HAP-1 (cell line): ENCODE data around the gene TMC8.

ENCODE experiments used
- DNase-seq, 2 experiments: peaks; one replicate each; pipeline ENCODE4 v3.0.0-alpha.2; 2016 to 2020; ENCODE audit warnings: low spot score in 2 of 2
- H3K27me3 ChIP-seq: fragments of 250-450 bp; sonication (Bioruptor Pico); 2 replicates; pipeline ENCODE4 v1.5.1; 2020; ENCODE audit warnings: low read depth, mild to moderate bottlenecking, moderate library complexity
- H3K36me3 ChIP-seq: fragments of 250-450 bp; sonication (Bioruptor Pico); replicated peaks from 2 replicates; pipeline ENCODE4 v1.5.1; 2020; ENCODE audit warnings: mild to moderate bottlenecking
- H3K4me1 ChIP-seq: fragments of 250-450 bp; sonication (Bioruptor Pico); 2 replicates; pipeline ENCODE4 v1.5.1; 2020; ENCODE audit warnings: mild to moderate bottlenecking
- H3K4me3 ChIP-seq: fragments of 250-450 bp; sonication (Bioruptor Pico); 2 replicates; pipeline ENCODE4 v1.5.1; 2020; ENCODE audit warnings: mild to moderate bottlenecking, moderate library complexity
- H3K9me3 ChIP-seq: fragments of 250-450 bp; sonication (Bioruptor Pico); 2 replicates; pipeline ENCODE4 v1.5.1; 2020; ENCODE audit warnings: mild to moderate bottlenecking, moderate library complexity
- in situ Hi-C: fragments of 300-500 bp; cut with MboI; formaldehyde crosslinking; loops from 3 replicates; pipeline ENCODE4 v1.14.3; 2020; ENCODE audit warnings: low sequenced_read_pairs, inconsistent platforms, mixed read lengths

Gene TMC8

DNA sequence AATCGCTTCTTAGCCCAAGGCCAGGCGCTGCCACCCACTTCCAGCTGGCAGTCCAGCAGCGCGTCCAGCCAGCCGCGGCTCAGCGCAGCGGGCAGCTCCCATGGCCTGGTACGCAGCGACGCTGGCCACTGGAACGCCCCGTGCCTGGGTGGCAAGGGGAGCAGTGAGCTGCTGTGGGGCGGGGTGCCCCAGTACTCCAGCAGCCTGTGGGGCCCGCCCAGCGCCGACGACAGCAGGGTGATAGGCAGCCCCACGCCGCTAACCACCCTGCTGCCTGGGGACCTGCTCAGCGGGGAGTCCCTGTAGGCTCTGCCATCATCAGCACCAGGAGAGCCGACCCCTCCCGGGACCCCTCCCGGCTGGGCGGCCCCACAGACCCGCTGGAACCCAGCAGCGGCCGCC, 26.0 kb upstream of the TMC8 start:
- DNase-seq: no peak
- in situ Hi-C loops: loop anchor here (25.0 kb wide), 1 partner anchor 608 kb away; no protein-coding TSS in a partner anchor
- Histone ChIP-seq H3K4me1 (peaks cover 5% of the 10 kb centered on the region; the same call in 1 of the 2 replicates), H3K36me3 (peaks cover 7% of the 10 kb centered on the region), H3K4me3 (no peak overlapping the region), H3K27me3 (no peaks in the 10 kb centered on the region), H3K9me3 (peaks cover 2% of the 10 kb centered on the region)

GRCh38 chr17:78105101-78105500, 25.5 kb upstream of the TMC8 start:
- Histone ChIP-seq H3K4me1 (peaks cover 5% of the 10 kb centered on the region; the same call in 1 of the 2 replicates), H3K4me3 (no peak overlapping the region), H3K9me3 (no peaks in the 10 kb centered on the region; the same call in 1 of the 2 replicates), H3K36me3 (peaks cover 5% of the 10 kb centered on the region), H3K27me3 (no peaks in the 10 kb centered on the region)
- in situ Hi-C loops: loop anchor here (25.0 kb wide), 1 partner anchor 607 kb away; no protein-coding TSS in a partner anchor
- DNase-seq: no peak

DNA sequence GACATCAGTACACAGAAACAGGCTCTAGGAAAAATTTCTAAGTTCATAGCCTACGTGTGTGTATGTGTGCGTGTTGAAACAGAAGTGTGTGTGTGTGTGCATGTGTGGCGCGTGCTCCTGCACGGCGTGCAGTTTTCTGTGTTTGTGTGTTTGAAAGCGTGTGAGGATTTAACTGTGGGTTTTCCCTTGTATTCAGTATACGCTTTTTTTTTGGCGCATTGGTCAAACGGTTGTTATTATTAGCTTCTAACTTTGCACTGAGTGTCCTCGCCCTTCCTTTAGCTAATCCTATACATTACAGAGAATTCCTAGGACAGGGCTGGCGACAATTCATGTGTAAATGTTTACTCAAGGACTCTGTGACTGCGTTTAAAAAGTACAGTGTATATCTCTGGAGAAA, 25.0 kb upstream of the TMC8 start:
- Histone ChIP-seq H3K4me1 (peaks cover 5% of the 10 kb centered on the region; the same call in 1 of the 2 replicates), H3K36me3 (peaks cover 5% of the 10 kb centered on the region), H3K4me3 (no peak overlapping the region), H3K9me3 (no peaks in the 10 kb centered on the region), H3K27me3 (no peaks in the 10 kb centered on the region)
- peak; percentile 40 to 71 for DNase-seq
- in situ Hi-C loops: loop anchor here (25.0 kb wide), 1 partner anchor 607 kb away; no protein-coding TSS in a partner anchor

DNA sequence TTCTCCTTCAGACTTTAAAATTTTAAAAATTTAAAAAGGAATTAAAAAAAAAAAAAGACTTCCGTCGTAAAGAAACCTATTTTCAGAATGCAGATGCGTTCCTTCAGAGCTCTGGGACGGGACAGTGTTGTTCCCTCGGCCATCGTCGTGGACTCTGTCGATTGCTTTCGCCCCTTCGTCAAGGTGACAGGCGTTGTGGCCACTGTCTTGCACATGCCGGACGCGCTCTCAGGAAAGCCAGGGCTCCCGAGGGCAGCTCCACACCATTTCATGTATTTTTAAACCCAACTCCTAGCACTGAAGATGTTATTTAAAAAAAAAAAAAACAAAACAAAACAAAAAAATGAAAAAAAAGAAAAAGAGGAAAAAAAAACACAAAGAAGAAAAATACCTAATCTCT, 24.4 kb upstream of the TMC8 start:
- no peaks in the 10 kb centered on the region for H3K27me3 ChIP-seq
- H3K9me3 ChIP-seq: no peaks in the 10 kb centered on the region
- H3K4me1 ChIP-seq: peaks cover 5% of the 10 kb centered on the region; the same call in 1 of the 2 replicates
- H3K36me3 ChIP-seq: peaks cover 5% of the 10 kb centered on the region
- no peak for DNase-seq
- in situ Hi-C loops: loop anchor here (25.0 kb wide), 1 partner anchor 606 kb away; no protein-coding TSS in a partner anchor
- H3K4me3 ChIP-seq: no peak overlapping the region

- H3K36me3 ChIP-seq: peaks cover 5% of the 10 kb centered on the region; the same call in 1 of the 2 replicates
- in situ Hi-C loops: loop anchor here (25.0 kb wide), 1 partner anchor 605 kb away; no protein-coding TSS in a partner anchor
Measured at GRCh38 chr17:78107457-78107856, 23.1 kb upstream of the TMC8 start.

DNA sequence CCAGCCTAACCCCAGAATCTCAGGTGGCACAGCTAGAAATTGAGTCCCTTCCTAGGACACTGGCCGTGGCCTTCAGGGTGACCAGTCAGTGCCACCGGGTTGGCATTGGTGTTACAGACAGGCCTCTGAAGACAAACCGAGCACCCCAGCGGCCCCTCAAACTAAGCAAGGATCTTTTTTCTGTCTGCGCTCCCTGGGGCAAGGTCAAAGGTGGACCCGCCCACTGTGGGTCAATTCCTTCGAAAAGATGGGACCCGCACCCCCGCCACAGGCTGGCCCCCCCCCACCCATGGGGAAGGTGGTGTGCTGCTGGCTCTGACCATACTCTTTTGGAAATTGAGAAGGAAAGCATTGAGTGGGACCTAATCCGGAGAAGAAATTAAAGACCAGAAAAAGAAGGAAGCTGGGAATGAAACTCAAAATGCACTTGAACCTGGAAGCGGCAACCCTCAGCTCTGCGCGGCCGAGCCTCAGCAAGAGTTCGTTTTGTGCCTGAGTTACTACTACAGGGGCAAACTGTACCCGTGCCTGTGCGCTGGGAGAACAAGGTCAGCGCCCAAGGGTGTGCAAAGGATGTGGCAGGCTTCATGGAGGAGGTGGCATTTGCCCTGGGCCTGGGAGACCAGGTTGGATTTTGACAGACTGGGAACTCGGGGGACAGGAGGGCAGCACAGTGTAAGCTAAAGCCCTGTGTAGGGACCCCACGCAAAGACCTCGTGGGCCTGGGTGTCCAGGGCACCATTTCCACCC, 22.4 kb upstream of the TMC8 start:
- Histone ChIP-seq H3K4me3 (no peak overlapping the region), H3K9me3 (no peaks in the 10 kb centered on the region), H3K4me1 (peaks cover 8% of the 10 kb centered on the region), H3K27me3 (no peaks in the 10 kb centered on the region), H3K36me3 (peaks cover 5% of the 10 kb centered on the region; the same call in 1 of the 2 replicates)
- in situ Hi-C loops: loop anchor here (25.0 kb wide), 1 partner anchor 604 kb away; no protein-coding TSS in a partner anchor
- no peak for DNase-seq

More at GRCh38 chr17:78107457-78107856, 23.1 kb upstream of the TMC8 start:
- Histone ChIP-seq H3K9me3 (no peaks in the 10 kb centered on the region), H3K27me3 (no peaks in the 10 kb centered on the region), H3K4me1 (peaks cover 5% of the 10 kb centered on the region; the same call in 1 of the 2 replicates), H3K4me3 (no peak overlapping the region)
- DNase-seq: no peak

GRCh38 chr17:78108726-78109488, 21.7 kb upstream of the TMC8 start:
- DNase-seq: no peak
- Histone ChIP-seq H3K36me3 (peaks cover under 1% of the 10 kb centered on the region; the same call in 1 of the 2 replicates), H3K4me3 (no peak overlapping the region), H3K9me3 (no peaks in the 10 kb centered on the region), H3K27me3 (no peaks in the 10 kb centered on the region), H3K4me1 (peaks cover 8% of the 10 kb centered on the region)
- in situ Hi-C loops: loop anchor here (25.0 kb wide), 1 partner anchor 603 kb away; no protein-coding TSS in a partner anchor

DNA sequence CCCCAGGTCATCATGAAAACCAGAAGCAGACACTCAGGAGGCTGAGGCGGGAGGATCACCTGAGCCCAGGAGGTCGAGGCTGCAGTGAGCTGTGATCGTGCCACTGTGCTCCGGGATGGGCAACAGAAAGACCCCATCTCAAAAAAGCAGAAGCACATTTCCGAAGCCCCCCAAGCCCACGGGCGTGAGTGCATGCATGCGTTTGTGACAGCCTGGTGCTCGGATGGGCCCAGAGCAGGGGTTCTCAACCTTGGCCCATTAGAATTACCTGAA, 21.1 kb upstream of the TMC8 start:
- H3K36me3 ChIP-seq: no peaks in the 10 kb centered on the region
- no peak overlapping the region for H3K4me3 ChIP-seq
- DNase-seq: no peak
- H3K27me3 ChIP-seq: no peaks in the 10 kb centered on the region
- H3K4me1 ChIP-seq: peaks cover 8% of the 10 kb centered on the region
- in situ Hi-C loops: loop anchor here (25.0 kb wide), 1 partner anchor 603 kb away; no protein-coding TSS in a partner anchor
- no peaks in the 10 kb centered on the region for H3K9me3 ChIP-seq

DNA sequence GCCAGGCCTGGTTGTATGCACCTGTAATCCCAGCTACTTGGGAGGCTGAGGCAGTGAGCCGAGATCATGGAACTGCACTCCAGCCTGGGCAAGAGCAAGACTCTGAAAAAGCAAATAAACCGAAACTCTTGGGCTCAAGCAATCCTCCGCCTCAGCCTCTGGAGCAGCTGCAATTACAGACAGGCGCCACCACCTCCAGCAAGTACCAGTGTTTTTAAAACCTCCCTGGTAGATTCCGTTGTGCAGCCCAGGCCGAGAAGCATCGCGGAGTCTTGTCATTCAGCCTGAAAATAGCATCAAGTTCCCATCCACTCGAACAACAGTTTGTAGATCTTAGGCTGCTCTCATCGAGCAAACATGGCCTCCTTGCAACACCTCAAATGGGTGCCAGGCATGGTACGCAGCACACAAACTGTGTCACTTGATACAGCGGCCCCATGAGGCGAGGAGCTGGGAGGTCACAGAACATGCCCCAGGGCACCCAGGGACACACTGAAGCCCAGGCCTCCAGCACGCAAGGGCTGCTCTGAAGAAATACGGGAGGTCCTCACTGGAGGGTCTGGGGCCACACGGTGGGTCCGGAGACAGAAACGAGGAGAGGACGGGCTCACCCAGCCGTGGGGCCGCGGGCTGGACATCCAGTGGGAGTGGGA, 20.1 kb upstream of the TMC8 start:
- in situ Hi-C loops: loop anchor here (25.0 kb wide), 1 partner anchor 602 kb away; no protein-coding TSS in a partner anchor

DNA sequence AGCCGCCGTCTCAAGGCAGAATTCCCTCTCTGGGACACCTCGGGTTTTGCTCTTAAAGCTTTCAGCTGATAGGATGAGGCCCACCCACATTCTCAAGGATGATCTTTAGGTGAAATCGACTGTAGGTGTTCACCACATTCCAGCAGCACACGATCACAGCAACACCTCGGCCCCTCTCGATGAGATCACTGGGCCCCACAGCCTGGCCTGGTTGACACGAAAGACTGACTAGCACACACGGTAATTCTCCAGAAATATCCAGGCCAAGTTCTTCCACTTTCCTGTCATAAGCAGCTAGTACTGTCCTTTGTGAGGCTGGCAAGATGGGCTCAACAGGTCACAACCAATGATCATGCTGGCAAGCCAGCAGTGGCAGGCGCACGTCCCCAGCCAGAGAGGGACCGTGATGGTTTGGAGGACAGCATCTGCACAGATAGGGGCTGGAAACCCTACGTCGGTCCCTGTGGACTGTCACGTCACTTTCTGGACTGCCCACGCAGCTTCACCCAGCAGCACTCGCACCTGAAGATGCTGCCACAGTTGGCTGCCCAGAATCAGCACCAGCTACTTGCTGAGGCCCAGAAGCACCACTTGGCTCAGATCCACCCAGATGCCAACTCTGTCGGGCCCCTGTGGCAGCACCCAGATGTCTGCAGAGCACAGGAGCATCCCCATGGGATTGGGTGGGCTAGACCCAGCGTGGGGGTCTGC, 19.4 kb upstream of the TMC8 start:
- Histone ChIP-seq H3K27me3 (no peaks in the 10 kb centered on the region), H3K9me3 (no peaks in the 10 kb centered on the region), H3K4me3 (no peak overlapping the region), H3K4me1 (peaks cover 2% of the 10 kb centered on the region), H3K36me3 (no peaks in the 10 kb centered on the region)
- no peak for DNase-seq
- in situ Hi-C loops: loop anchor here (25.0 kb wide), 1 partner anchor 601 kb away; no protein-coding TSS in a partner anchor

More for the DNA sequence above, 20.1 kb upstream of the TMC8 start:
- H3K9me3 ChIP-seq: no peaks in the 10 kb centered on the region
- no peak for DNase-seq
- H3K36me3 ChIP-seq: no peaks in the 10 kb centered on the region
- H3K4me3 ChIP-seq: no peak overlapping the region
- no peaks in the 10 kb centered on the region for H3K27me3 ChIP-seq
- H3K4me1 ChIP-seq: peaks cover 3% of the 10 kb centered on the region

DNA sequence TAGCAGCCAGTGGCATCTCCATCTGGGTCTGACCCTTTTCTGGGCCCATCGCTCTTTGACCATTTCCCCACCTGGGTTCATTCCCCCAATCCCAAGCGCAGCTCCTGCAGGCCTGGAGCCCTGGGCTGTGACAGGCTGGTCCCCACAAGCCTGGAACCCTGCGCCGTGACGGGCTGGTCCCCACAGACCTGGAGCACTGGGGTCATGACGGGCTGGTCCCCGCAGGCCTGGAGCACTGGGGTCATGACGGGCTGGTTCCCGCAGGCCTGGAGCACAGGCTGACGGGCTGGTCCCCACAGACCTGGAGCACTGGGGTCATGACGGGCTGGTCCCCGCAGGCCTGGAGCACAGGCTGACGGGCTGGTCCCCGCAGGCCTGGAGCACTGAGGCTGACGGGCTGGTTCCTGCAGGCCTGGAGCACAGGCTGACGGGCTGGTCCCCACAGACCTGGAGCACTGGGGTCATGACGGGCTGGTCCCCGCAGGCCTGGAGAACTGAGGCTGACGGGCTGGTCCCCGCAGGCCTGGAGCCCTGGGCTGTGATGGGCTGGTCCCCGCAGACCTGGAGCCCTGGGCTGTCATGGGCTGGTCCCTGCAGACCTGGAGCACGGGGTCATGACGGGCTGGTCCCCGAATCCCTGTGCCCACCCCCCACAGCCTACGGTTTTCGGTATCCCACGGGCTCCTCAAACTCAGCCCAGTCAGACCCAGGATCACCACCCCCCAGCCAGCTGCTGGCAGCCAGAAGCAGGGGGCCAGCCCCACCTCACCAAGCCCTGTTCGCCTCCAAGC, 18.6 kb upstream of the TMC8 start:
- no peaks in the 10 kb centered on the region for H3K9me3 ChIP-seq
- DNase-seq: no peak
- peaks cover 2% of the 10 kb centered on the region for H3K4me1 ChIP-seq
- in situ Hi-C loops: loop anchor here (25.0 kb wide), 1 partner anchor 600 kb away; no protein-coding TSS in a partner anchor
- H3K4me3 ChIP-seq: no peak overlapping the region
- H3K36me3 ChIP-seq: no peaks in the 10 kb centered on the region
- no peaks in the 10 kb centered on the region for H3K27me3 ChIP-seq
